Measurements from ENCODE around the gene ZNF638. TPM values are rescaled to one million over a fixed set of nuclear protein-coding genes. Genes with fewer than 3 reads are reported as not detected.
"Not testable (repeated sequence)": the region's sequence is repeated elsewhere in the genome, so short reads cannot be mapped to it uniquely, and the experiment has no call there.

Gene ZNF638
- total RNA-seq, 2 experiments from 2014 or later = 79.8 to 97.5 TPM

DNA sequence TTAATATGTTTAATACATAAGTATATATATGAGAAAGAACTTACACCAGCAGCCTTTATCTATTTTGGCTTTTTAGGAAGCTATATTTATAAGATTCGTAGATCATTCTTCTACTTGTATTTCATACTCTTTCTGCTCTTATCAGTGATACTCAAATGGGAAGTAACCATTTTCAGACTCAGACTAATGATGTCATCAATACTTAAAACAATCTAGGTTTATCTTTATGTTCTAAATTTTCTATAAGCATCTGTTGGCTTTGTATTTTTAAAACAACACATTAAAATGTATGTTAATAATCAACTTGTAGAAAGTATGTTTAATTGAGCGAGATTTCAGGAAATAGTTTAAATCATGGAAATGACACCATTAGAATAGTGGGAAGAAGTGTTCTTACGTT, 70.8 kb downstream of the ZNF638 start:
- intact Hi-C loops (cut with DNase I, micrococcal nuclease) = no loop called here
- ATAC-seq = no peak
- DNase-seq = no peak
- Mint-ChIP-seq H3K27me3 (no peaks in the 10 kb centered on the region), H3K27ac (no peak overlapping the region), H3K4me3 (no peak overlapping the region), H3K4me1 (peaks cover 2% of the 10 kb centered on the region), H3K36me3 (ENCODE audit: low read depth) (peaks cover 53% of the 10 kb centered on the region), H3K9me3 (ENCODE audit: low read depth) (no peaks in the 10 kb centered on the region)
- CTCF ChIA-PET = interaction anchor here (0.9 to 1.3 kb wide), 3 partner anchors 21 to 71 kb away, joined by 3 read pairs; partner anchors contain the start of gene ZNF638
- POLR2A ChIA-PET = no interaction called here

DNA sequence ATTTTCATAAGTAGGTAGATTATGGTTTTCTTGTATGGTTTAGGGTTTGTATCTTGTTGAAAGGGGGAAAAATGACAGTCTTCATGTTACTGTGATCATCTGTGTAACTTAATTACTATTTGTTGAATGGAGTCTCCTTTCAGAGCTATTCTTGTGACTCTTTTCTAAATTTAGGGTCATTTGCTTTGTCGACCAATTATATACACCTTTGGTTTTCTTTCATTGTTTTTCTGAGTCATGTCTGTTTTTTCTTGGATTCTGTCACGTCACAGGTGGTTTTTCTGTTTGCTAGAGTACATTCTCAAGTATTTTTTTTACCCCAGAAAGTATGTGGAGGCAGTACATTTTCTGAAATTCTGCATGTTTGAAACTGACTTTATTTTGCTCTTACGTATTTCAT, 78.0 kb downstream of the ZNF638 start:
- ChIA-PET POLR2A (no interaction called here), CTCF (interaction anchor here (0.6 kb wide), 2 partner anchors 17 to 36 kb away, joined by 3 read pairs; no protein-coding TSS in a partner anchor)
- peaks cover 1% of the 10 kb centered on the region for H3K4me1 Mint-ChIP-seq
- intact Hi-C loops (cut with DNase I, micrococcal nuclease) = no loop called here
- no peak for DNase-seq
- ATAC-seq = no peak
- H3K27me3 Mint-ChIP-seq = no peaks in the 10 kb centered on the region
- peaks cover 44% of the 10 kb centered on the region for H3K36me3 Mint-ChIP-seq (ENCODE audit: low read depth)
- no peak overlapping the region for H3K4me3 Mint-ChIP-seq
- peak overlapping the region; percentile 17 for H3K27ac Mint-ChIP-seq
- H3K9me3 Mint-ChIP-seq (ENCODE audit: low read depth) = peaks cover 2% of the 10 kb centered on the region

DNA sequence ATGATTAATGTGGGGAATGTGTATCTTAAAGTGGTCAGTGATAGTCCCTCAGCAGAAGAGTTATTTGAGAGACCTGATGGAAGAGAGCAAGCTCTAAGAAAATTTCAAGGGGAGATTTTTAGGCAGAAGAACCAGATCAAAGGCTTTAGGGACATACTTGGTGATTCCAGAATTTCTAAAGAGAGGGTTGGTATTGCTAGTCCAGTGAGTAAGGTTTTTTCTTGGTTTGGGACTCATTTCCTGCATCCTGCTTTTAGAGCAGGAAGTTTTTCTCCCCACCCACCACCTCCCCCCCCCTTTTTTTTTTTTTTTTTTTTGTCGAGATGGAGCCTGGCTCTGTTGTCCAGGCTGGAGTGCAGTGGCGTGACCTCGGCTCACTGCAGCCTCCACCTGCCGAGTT, 79.1 kb downstream of the ZNF638 start:
- intact Hi-C loops (cut with DNase I, micrococcal nuclease) = no loop called here
- Mint-ChIP-seq H3K27ac (no peak overlapping the region), H3K4me3 (no peak overlapping the region), H3K36me3 (ENCODE audit: low read depth) (peaks cover 35% of the 10 kb centered on the region), H3K4me1 (peaks cover 1% of the 10 kb centered on the region), H3K27me3 (no peaks in the 10 kb centered on the region), H3K9me3 (ENCODE audit: low read depth) (peaks cover 2% of the 10 kb centered on the region)
- ATAC-seq (no peak), DNase-seq (no peak)
- ChIA-PET POLR2A (no interaction called here), CTCF (no interaction called here)

DNA sequence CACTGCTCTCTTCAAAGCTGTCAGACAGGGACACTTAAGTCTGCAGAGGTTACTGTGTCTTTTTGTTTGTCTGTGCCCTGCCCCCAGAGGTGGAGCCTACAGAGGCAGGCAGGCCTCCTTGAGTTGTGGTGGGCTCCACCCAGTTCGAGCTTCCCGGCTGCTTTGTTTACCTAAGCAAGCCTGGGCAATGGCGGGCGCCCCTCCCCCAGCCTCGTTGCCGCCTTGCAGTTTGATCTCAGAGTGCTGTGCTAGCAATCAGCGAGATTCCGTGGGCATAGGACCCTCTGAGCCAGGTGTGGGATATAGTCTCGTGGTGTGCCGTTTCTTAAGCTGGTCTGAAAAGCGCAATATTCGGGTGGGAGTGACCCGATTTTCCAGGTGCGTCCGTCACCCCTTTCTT, 85.3 kb downstream of the ZNF638 start:
- peak overlapping the region; percentile 73 for H3K4me3 Mint-ChIP-seq
- H3K27me3 Mint-ChIP-seq; H3K27ac Mint-ChIP-seq; H3K4me1 Mint-ChIP-seq; H3K9me3 Mint-ChIP-seq (ENCODE audit: low read depth); H3K36me3 Mint-ChIP-seq (ENCODE audit: low read depth); ATAC-seq; POLR2A ChIA-PET: not testable (repeated sequence)
- CTCF ChIA-PET = interaction anchor here (1.1 to 1.5 kb wide), 2 partner anchors 13 to 84 kb away, joined by 3 to 4 read pairs; no protein-coding TSS in a partner anchor
- peak; percentile 27 for DNase-seq
- intact Hi-C loops (cut with DNase I, micrococcal nuclease) = loop anchor here (2.0 to 5.0 kb wide), 2 partner anchors 85 to 86 kb away; partner anchors contain the start of gene ZNF638 (in 2 of the 2)

- H3K4me1 Mint-ChIP-seq = peaks cover 6% of the 10 kb centered on the region
- POLR2A ChIA-PET = no interaction called here
- DNase-seq (peak; percentile 8), ATAC-seq (peak; percentile 36)
- H3K36me3 Mint-ChIP-seq (ENCODE audit: low read depth) = peaks cover 8% of the 10 kb centered on the region
- CTCF ChIA-PET = interaction anchor here (1.0 to 1.5 kb wide), 3 partner anchors 14 to 86 kb away, joined by 3 to 4 read pairs (median 3); partner anchors contain the start of gene ZNF638
- peak overlapping the region; percentile 81 for H3K27ac Mint-ChIP-seq
- H3K4me3 Mint-ChIP-seq = peak overlapping the region; percentile 73
- H3K9me3 Mint-ChIP-seq (ENCODE audit: low read depth) = no peaks in the 10 kb centered on the region
- H3K27me3 Mint-ChIP-seq = no peaks in the 10 kb centered on the region
- intact Hi-C loops (cut with DNase I, micrococcal nuclease) = loop anchor here (2.0 to 5.0 kb wide), 2 partner anchors 85 to 87 kb away; partner anchors contain the start of gene ZNF638 (in 2 of the 2)
These were observed 86.0 kb downstream of the ZNF638 start for GRCh38 chr2:71417300-71418202.

GRCh38 chr2:71419145-71419544, 87.6 kb downstream of the ZNF638 start:
- Mint-ChIP-seq H3K4me1 (peaks cover 9% of the 10 kb centered on the region), H3K4me3 (no peak overlapping the region), H3K27ac (no peak overlapping the region), H3K36me3 (ENCODE audit: low read depth) (peaks cover 23% of the 10 kb centered on the region), H3K9me3 (ENCODE audit: low read depth) (no peaks in the 10 kb centered on the region), H3K27me3 (no peaks in the 10 kb centered on the region)
- ATAC-seq (no peak), DNase-seq (no peak)
- ChIA-PET POLR2A (no interaction called here), CTCF (interaction anchor here (0.5 kb wide), 1 partner anchor 265 kb away, joined by 3 read pairs; no protein-coding TSS in a partner anchor)
- intact Hi-C loops (cut with DNase I, micrococcal nuclease) = loop anchor here in 1 of 2 experiments (5.0 kb wide), 1 partner anchor 87 kb away; the partner anchor contains the start of gene ZNF638

DNA sequence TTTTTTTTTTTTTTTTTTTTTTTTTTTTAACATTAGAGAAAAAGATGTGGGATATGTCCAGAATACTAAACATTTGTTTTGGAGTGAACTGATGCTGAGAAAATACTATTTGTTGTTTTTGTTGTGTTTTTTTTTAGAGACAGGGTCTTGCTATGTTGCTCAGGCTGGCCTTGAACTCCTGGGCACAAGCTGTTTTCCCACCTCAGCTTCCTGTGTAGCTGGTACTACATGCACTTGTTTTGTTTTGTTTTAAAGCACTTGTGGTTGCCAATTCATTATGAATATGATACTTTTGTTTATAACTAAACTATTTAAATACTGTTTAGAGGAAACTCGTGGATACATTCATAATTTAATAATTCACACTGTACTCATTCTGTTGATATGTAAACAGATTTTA, 88.4 kb downstream of the ZNF638 start:
- Mint-ChIP-seq H3K4me3 (no peak overlapping the region), H3K27me3 (no peaks in the 10 kb centered on the region), H3K27ac (no peak overlapping the region), H3K4me1 (peaks cover 9% of the 10 kb centered on the region), H3K9me3 (ENCODE audit: low read depth) (no peaks in the 10 kb centered on the region), H3K36me3 (ENCODE audit: low read depth) (peaks cover 29% of the 10 kb centered on the region)
- ATAC-seq (no peak), DNase-seq (no peak)
- ChIA-PET CTCF (no interaction called here), POLR2A (no interaction called here)
- intact Hi-C loops (cut with DNase I, micrococcal nuclease) = loop anchor here in 1 of 2 experiments (5.0 kb wide), 1 partner anchor 88 kb away; the partner anchor contains the start of gene ZNF638

DNA sequence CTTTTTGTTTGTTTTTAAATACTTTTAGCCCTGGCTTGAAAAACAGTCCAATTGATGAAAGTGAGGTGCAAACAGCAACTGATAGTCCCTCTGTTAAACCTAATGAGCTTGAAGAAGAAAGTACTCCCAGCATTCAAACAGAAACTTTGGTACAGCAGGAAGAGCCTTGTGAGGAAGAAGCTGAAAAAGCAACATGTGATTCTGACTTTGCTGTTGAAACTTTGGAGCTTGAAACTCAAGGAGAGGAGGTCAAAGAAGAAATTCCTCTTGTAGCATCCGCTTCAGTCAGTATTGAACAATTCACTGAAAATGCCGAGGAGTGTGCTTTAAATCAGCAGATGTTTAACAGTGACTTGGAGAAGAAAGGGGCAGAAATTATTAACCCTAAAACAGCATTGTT, 91.2 kb downstream of the ZNF638 start:
- Mint-ChIP-seq H3K4me3 (no peak overlapping the region), H3K36me3 (ENCODE audit: low read depth) (peaks cover 43% of the 10 kb centered on the region), H3K4me1 (peaks cover 3% of the 10 kb centered on the region), H3K27me3 (no peaks in the 10 kb centered on the region), H3K27ac (no peak overlapping the region), H3K9me3 (ENCODE audit: low read depth) (no peaks in the 10 kb centered on the region)
- ChIA-PET POLR2A (no interaction called here), CTCF (interaction anchor here (1.3 kb wide), 1 partner anchor 16 kb away, joined by 5 read pairs; no protein-coding TSS in a partner anchor)
- ATAC-seq (no peak), DNase-seq (no peak)
- intact Hi-C loops (cut with DNase I, micrococcal nuclease) = no loop called here

DNA sequence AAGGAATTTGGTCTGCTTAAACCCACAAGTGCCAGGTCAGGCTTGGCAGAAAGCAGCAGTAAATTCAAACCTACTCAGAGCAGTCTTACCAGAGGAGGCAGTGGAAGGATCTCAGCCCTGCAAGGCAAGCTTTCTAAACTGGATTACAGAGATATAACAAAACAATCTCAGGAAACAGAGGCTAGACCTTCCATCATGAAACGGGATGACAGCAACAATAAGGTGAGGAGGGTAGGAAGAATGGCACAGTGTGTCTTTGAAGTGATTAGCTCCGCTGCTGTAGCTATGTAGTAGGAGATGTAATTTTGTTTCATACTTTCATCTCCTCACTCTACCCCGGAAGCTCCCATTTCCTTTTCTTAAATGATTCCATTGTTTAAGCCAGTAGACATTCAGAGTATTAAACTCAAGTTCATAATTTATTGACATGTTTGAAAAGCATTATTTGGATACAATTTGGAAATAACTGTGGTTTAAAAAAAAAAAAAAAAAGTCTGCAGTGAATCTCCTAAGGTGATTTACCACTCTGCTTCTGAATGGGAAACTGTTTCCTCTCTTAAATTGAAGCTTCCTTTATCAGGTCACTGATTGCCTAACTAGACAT, 92.3 kb downstream of the ZNF638 start:
- Mint-ChIP-seq H3K9me3 (ENCODE audit: low read depth) (no peaks in the 10 kb centered on the region), H3K27me3 (no peaks in the 10 kb centered on the region), H3K4me3 (no peak overlapping the region), H3K4me1 (peaks cover 3% of the 10 kb centered on the region), H3K27ac (no peak overlapping the region), H3K36me3 (ENCODE audit: low read depth) (peaks cover 44% of the 10 kb centered on the region)
- intact Hi-C loops (cut with DNase I, micrococcal nuclease) = no loop called here
- no peak for ATAC-seq
- ChIA-PET POLR2A (no interaction called here), CTCF (interaction anchor here (0.7 to 1.3 kb wide), 2 partner anchors 15 to 132 kb away, joined by 3 to 5 read pairs; no protein-coding TSS in a partner anchor)
- no peak for DNase-seq

DNA sequence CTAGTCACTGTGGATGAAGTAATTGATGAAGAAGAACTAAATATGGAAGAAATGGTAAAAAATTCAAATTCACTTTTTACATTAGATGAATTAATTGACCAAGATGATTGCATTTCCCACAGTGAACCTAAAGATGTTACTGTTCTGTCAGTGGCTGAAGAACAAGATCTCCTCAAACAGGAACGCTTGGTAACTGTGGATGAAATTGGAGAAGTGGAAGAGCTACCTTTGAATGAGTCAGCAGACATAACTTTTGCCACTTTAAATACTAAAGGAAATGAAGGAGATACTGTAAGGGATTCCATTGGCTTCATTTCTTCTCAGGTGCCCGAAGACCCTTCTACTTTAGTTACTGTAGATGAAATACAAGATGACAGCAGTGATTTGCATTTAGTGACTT, 95.1 kb downstream of the ZNF638 start:
- H3K36me3 Mint-ChIP-seq (ENCODE audit: low read depth) = peaks cover 42% of the 10 kb centered on the region
- H3K9me3 Mint-ChIP-seq (ENCODE audit: low read depth) = no peaks in the 10 kb centered on the region
- no peaks in the 10 kb centered on the region for H3K27me3 Mint-ChIP-seq

GRCh38 chr2:71428472-71429383, 97.1 kb downstream of the ZNF638 start:
- ChIA-PET CTCF (no interaction called here), POLR2A (interaction anchor here (0.6 kb wide), 1 partner anchor 975 kb away, joined by 3 read pairs; no protein-coding TSS in a partner anchor)
- Mint-ChIP-seq H3K4me1 (no peaks in the 10 kb centered on the region), H3K4me3 (no peak overlapping the region), H3K9me3 (ENCODE audit: low read depth) (no peaks in the 10 kb centered on the region), H3K27me3 (no peaks in the 10 kb centered on the region), H3K27ac (no peak overlapping the region), H3K36me3 (ENCODE audit: low read depth) (peaks cover 41% of the 10 kb centered on the region)
- intact Hi-C loops (cut with DNase I, micrococcal nuclease) = no loop called here
- ATAC-seq (no peak), DNase-seq (no peak)

More for the DNA sequence above, 95.1 kb downstream of the ZNF638 start:
- DNase-seq = no peak
- Mint-ChIP-seq H3K27ac (no peak overlapping the region), H3K4me1 (peaks cover 3% of the 10 kb centered on the region), H3K4me3 (no peak overlapping the region)
- ChIA-PET POLR2A (no interaction called here), CTCF (interaction anchor here (1.2 kb wide), 1 partner anchor 38 kb away, joined by 3 read pairs; no protein-coding TSS in a partner anchor)
- intact Hi-C loops (cut with DNase I, micrococcal nuclease) = no loop called here
- no peak for ATAC-seq
